ENCODE results near the gene RIMS1.

The RIMS1 gene

DNA sequence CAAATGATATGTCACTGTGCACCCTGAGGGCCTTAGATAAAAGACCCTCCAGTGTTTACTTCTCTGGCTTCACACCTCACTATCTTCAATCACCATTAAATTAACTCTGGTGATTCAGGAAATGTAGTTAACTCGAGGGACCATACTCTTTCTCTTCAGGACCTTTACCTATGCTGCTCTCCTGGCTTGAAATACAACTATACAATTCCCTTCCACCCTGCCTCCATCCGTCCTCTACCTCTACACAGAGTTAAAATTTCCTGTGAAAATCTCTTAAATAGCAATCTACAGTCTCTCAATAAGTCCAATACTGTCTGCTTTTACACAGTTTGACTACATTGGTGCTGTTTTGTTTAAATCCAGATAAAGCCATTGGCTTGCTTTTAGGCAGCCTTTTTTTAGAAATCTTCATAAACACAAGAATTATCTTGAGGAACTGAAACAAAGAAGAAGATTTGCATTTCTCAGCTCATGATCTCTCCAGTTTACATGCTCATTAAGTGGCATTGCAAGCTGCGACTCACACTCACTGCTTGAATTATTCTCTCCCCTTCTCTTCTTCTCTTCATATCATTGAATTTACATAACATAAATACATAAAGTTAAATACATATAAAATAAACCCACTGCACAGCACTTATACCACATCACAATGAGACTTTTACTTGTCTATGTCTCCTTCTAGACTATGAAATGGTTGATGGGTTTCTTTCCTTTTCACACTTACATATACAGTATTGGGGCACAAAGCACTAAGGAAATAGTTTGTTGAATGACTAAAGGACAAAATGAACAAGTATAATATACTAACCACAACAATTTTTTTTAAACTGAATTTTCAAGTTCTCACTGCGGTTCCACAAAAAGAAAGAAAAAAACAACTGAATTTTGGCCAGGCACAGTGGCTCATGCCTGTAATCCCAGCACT lies 496.5 kb downstream of the RIMS1 start:
- H3K9ac ChIP-seq (ENCODE audit: low read length), result peak overlapping the region; percentile 37; the same call in 1 of the 2 replicates
- no peaks in the 10 kb centered on the region for H4K20me1 ChIP-seq (ENCODE audit: insufficient read depth, low read length)
- no peaks in the 10 kb centered on the region for H3K9me2 ChIP-seq (replicated peaks; ENCODE audit: insufficient read depth, low read length)
- peak overlapping the region; percentile 29 for H3K4me3 ChIP-seq (ENCODE audit: low read length)
- peak overlapping the region; percentile 74 for H3K4me2 ChIP-seq (ENCODE audit: low read depth, low read length)
- DNase-seq, result peak; percentile 70
- no peak for TF ChIP-seq EZH2phosphoT487 (IDR thresholded peaks at IDR 0.05; ENCODE audit: low read length)
- TF ChIP-seq, protein P1, sequence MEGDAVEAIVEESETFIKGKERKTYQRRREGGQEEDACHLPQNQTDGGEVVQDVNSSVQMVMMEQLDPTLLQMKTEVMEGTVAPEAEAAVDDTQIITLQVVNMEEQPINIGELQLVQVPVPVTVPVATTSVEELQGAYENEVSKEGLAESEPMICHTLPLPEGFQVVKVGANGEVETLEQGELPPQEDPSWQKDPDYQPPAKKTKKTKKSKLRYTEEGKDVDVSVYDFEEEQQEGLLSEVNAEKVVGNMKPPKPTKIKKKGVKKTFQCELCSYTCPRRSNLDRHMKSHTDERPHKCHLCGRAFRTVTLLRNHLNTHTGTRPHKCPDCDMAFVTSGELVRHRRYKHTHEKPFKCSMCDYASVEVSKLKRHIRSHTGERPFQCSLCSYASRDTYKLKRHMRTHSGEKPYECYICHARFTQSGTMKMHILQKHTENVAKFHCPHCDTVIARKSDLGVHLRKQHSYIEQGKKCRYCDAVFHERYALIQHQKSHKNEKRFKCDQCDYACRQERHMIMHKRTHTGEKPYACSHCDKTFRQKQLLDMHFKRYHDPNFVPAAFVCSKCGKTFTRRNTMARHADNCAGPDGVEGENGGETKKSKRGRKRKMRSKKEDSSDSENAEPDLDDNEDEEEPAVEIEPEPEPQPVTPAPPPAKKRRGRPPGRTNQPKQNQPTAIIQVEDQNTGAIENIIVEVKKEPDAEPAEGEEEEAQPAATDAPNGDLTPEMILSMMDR (IDR thresholded peaks at IDR 0.05; ENCODE audit: low read length), result no peak
- no peaks in the 10 kb centered on the region for H3K27me3 ChIP-seq (replicated peaks; ENCODE audit: insufficient read depth, low read length)
- H3K36me3 ChIP-seq (replicated peaks; ENCODE audit: insufficient read depth, low read length), result no peaks in the 10 kb centered on the region
- peak overlapping the region; percentile 83 for H3K27ac ChIP-seq (ENCODE audit: low read length)
- no peaks in the 10 kb centered on the region for H3K79me2 ChIP-seq (ENCODE audit: low read length)
- peak overlapping the region; percentile 59 for H2AFZ ChIP-seq (ENCODE audit: low read length)
- no peaks in the 10 kb centered on the region for H3K9me3 ChIP-seq (replicated peaks; ENCODE audit: insufficient read depth, low read length)
- H3F3A ChIP-seq (ENCODE audit: insufficient read depth, low read length), result peaks cover 12% of the 10 kb centered on the region
- H3K4me1 ChIP-seq (ENCODE audit: low read length), result peaks cover 22% of the 10 kb centered on the region

DNA sequence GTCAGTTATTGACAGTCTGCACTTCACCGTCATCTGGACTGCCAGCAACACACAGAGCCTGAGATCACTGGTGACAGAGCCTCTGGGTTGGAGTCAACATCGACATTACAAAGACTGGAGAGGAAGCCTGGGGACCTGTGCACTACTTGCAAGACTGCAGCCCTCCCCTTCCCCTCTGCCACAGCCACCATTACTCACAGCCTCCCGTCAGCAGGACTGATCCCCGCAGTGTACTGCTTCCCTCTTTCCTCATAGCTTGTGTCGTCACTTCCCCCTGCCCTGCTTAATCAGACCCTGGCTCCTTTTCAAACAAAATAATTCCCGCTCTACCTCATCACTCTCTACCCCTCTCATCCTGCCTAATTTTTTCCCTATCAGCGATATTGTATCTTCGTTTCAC lies 500.0 kb downstream of the RIMS1 start:
- H3K4me3 ChIP-seq (ENCODE audit: low read length), result no peak overlapping the region
- TF ChIP-seq EZH2phosphoT487 (IDR thresholded peaks at IDR 0.05; ENCODE audit: low read length) (no peak), EZH2 (optimal IDR thresholded peaks at IDR 0.05; ENCODE audit: low read depth, low read length) (no peak)
- TF ChIP-seq, protein P1 (IDR thresholded peaks at IDR 0.05; ENCODE audit: low read length), result no peak
- no peak overlapping the region for H2AFZ ChIP-seq (ENCODE audit: low read length)

DNA sequence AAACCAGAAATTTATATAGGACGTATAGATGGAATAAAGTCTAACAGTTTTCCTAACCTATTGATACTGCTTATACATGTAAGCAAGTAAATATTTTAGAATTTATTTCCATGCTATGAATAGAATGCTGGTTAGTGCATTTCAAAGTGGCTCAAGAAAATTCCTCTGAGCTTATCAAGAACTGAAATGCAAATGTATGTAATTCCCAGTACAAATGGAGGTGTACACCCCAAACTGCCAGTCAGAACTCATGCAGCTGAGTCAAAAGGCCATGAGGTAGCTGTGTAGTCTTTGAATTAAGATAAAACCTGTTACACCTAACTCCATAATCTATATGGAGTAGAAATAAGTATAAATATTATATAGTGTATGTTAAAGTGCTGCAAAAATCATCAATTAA lies 503.3 kb downstream of the RIMS1 start:
- Histone ChIP-seq H3K4me1 (ENCODE audit: low read length) (no peaks in the 10 kb centered on the region), H3K9me3 (replicated peaks; ENCODE audit: insufficient read depth, low read length) (no peaks in the 10 kb centered on the region), H3K4me3 (ENCODE audit: low read length) (no peak overlapping the region), H2AFZ (ENCODE audit: low read length) (no peak overlapping the region), H3K9me2 (replicated peaks; ENCODE audit: insufficient read depth, low read length) (no peaks in the 10 kb centered on the region), H3K79me2 (ENCODE audit: low read length) (no peaks in the 10 kb centered on the region), H3F3A (ENCODE audit: insufficient read depth, low read length) (no peaks in the 10 kb centered on the region), H3K27me3 (replicated peaks; ENCODE audit: insufficient read depth, low read length) (no peaks in the 10 kb centered on the region), H3K27ac (ENCODE audit: low read length) (no peak overlapping the region), H3K4me2 (ENCODE audit: low read depth, low read length) (no peak overlapping the region), H4K20me1 (ENCODE audit: insufficient read depth, low read length) (no peaks in the 10 kb centered on the region), H3K36me3 (replicated peaks; ENCODE audit: insufficient read depth, low read length) (no peaks in the 10 kb centered on the region), H3K9ac (ENCODE audit: low read length) (no peak overlapping the region)
- no peak for DNase-seq
- no peak for TF ChIP-seq EZH2 (optimal IDR thresholded peaks at IDR 0.05; ENCODE audit: low read depth, low read length)
- no peak for TF ChIP-seq EZH2phosphoT487 (IDR thresholded peaks at IDR 0.05; ENCODE audit: low read length)
- TF ChIP-seq, protein P1 (IDR thresholded peaks at IDR 0.05; ENCODE audit: low read length), result no peak

More for the DNA sequence above, 500.0 kb downstream of the RIMS1 start:
- no peak overlapping the region for H3K9ac ChIP-seq (ENCODE audit: low read length)
- H3K27ac ChIP-seq (ENCODE audit: low read length), result no peak overlapping the region
- no peaks in the 10 kb centered on the region for H4K20me1 ChIP-seq (ENCODE audit: insufficient read depth, low read length)
- no peaks in the 10 kb centered on the region for H3K9me3 ChIP-seq (replicated peaks; ENCODE audit: insufficient read depth, low read length)
- peaks cover 22% of the 10 kb centered on the region for H3K4me1 ChIP-seq (ENCODE audit: low read length)
- H3K9me2 ChIP-seq (replicated peaks; ENCODE audit: insufficient read depth, low read length), result no peaks in the 10 kb centered on the region
- H3F3A ChIP-seq (ENCODE audit: insufficient read depth, low read length), result peaks cover 12% of the 10 kb centered on the region
- no peak overlapping the region for H3K4me2 ChIP-seq (ENCODE audit: low read depth, low read length)
- no peak for DNase-seq
- no peaks in the 10 kb centered on the region for H3K79me2 ChIP-seq (ENCODE audit: low read length)
- no peaks in the 10 kb centered on the region for H3K36me3 ChIP-seq (replicated peaks; ENCODE audit: insufficient read depth, low read length)
- no peaks in the 10 kb centered on the region for H3K27me3 ChIP-seq (replicated peaks; ENCODE audit: insufficient read depth, low read length)
